Measurements from ENCODE around the gene CD300C. TPM values are rescaled to one million over a fixed set of nuclear protein-coding genes. Genes with fewer than 3 reads are reported as not detected.

CD300C gene
- total RNA-seq, 1 experiment from 2014 or later: not detected

DNA sequence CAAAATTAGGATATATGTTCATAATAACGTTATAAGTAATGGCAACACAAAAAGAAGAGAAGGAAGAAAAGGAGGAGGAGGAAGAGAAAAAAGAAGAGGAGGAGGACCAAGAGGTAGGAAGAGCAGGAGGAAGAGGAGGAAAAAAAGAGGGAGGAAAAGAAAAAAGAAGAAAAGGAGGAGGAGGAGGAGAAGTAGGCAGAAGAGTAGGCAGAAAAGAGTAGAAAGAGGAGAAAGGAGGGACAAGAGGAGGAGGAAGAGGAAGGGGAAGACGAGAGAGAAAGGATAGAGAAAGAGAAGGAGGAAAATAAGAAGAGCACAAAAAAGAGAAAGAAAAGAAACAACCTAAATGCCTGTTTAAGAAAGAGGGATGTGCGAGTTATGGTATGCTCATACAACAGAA is 9.0 kb downstream of the CD300C start:
- Mint-ChIP-seq H3K4me1 (peaks cover 9% of the 10 kb centered on the region), H3K27me3 (ENCODE audit: low read depth) (peaks cover 5% of the 10 kb centered on the region), H3K4me3 (no peak overlapping the region), H3K9me3 (peaks cover 3% of the 10 kb centered on the region; the same call in 1 of the 2 replicates), H3K27ac (no peak overlapping the region), H3K36me3 (no peaks in the 10 kb centered on the region)
- no peak for TF ChIP-seq ZNF263 (CRISPR knock-in tag; IDR thresholded peaks at IDR 0.05; ENCODE audit: low read depth)
- TF ChIP-seq, protein P1, sequence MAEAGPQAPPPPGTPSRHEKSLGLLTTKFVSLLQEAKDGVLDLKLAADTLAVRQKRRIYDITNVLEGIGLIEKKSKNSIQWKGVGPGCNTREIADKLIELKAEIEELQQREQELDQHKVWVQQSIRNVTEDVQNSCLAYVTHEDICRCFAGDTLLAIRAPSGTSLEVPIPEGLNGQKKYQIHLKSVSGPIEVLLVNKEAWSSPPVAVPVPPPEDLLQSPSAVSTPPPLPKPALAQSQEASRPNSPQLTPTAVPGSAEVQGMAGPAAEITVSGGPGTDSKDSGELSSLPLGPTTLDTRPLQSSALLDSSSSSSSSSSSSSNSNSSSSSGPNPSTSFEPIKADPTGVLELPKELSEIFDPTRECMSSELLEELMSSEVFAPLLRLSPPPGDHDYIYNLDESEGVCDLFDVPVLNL (CRISPR knock-in tag; IDR thresholded peaks at IDR 0.05; ENCODE audit: borderline replicate concordance, low read depth): no peak
- no peak for TF ChIP-seq CREB1 (CRISPR knock-in tag; IDR thresholded peaks at IDR 0.05)
- TF ChIP-seq, protein P2, sequence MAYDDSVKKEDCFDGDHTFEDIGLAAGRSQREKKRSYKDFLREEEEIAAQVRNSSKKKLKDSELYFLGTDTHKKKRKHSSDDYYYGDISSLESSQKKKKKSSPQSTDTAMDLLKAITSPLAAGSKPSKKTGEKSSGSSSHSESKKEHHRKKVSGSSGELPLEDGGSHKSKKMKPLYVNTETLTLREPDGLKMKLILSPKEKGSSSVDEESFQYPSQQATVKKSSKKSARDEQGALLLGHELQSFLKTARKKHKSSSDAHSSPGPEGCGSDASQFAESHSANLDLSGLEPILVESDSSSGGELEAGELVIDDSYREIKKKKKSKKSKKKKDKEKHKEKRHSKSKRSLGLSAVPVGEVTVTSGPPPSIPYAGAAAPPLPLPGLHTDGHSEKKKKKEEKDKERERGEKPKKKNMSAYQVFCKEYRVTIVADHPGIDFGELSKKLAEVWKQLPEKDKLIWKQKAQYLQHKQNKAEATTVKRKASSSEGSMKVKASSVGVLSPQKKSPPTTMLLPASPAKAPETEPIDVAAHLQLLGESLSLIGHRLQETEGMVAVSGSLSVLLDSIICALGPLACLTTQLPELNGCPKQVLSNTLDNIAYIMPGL (CRISPR knock-in tag; IDR thresholded peaks at IDR 0.05): no peak
- no peak for TF ChIP-seq TEAD1 (CRISPR knock-in tag; IDR thresholded peaks at IDR 0.05)
- DNase-seq (ENCODE audit: low spot score): no peak
- CTCF ChIA-PET: interaction anchor here (2.2 kb wide), 1 partner anchor 29 kb away, joined by 10 read pairs; no protein-coding TSS in a partner anchor
- POLR2A ChIA-PET: no interaction called here
- ATAC-seq: no peak

DNA sequence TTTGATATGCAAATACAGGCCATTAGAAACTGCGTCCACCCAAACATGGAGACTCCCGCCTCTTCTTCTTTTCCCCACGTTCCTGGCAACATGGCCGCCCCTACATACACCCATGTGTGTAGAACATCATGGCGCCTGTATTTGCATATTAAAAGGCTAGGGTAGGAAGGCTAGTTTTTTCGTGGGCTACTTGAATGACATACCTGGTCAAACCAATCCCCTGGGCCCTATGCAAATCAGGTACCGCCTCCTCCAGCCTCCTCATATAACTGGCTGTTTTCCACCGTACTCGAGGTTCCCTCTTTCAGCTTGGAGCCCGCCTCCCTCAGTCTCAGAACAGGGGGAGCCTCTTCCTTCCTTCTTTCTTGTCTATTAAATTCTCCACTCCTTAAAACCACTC is 13.8 kb downstream of the CD300C start:
- peaks cover 3% of the 10 kb centered on the region; the same call in 1 of the 2 replicates for H3K9me3 Mint-ChIP-seq
- peaks cover 13% of the 10 kb centered on the region for H3K4me1 Mint-ChIP-seq
- peaks cover 25% of the 10 kb centered on the region for H3K27me3 Mint-ChIP-seq (ENCODE audit: low read depth)
- H3K4me3 Mint-ChIP-seq: no peak overlapping the region
- H3K36me3 Mint-ChIP-seq: no peaks in the 10 kb centered on the region
- ChIA-PET POLR2A (no interaction called here), CTCF (interaction anchor here (1.3 to 3.6 kb wide), 7 partner anchors 34 to 247 kb away, joined by 3 to 32 read pairs (median 5); partner anchors contain the start of genes GPR142 and RAB37)
- TF ChIP-seq ESRRA (CRISPR knock-in tag; IDR thresholded peaks at IDR 0.05; ENCODE audit: borderline replicate concordance) (no peak), NR1H2 (CRISPR knock-in tag; IDR thresholded peaks at IDR 0.05) (no peak), ZNF219 (CRISPR knock-in tag; IDR thresholded peaks at IDR 0.05; ENCODE audit: borderline replicate concordance) (no peak), OVOL2 (CRISPR knock-in tag; IDR thresholded peaks at IDR 0.05; ENCODE audit: borderline replicate concordance) (no peak), SOX15 (CRISPR knock-in tag; IDR thresholded peaks at IDR 0.05) (no peak), GTF2I (CRISPR knock-in tag; conservative IDR thresholded peaks at IDR 0.05) (no peak)
- TF ChIP-seq, protein P3, sequence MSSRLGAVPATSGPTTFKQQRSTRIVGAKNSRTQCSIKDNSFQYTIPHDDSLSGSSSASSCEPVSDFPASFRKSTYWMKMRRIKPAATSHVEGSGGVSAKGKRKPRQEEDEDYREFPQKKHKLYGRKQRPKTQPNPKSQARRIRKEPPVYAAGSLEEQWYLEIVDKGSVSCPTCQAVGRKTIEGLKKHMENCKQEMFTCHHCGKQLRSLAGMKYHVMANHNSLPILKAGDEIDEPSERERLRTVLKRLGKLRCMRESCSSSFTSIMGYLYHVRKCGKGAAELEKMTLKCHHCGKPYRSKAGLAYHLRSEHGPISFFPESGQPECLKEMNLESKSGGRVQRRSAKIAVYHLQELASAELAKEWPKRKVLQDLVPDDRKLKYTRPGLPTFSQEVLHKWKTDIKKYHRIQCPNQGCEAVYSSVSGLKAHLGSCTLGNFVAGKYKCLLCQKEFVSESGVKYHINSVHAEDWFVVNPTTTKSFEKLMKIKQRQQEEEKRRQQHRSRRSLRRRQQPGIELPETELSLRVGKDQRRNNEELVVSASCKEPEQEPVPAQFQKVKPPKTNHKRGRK (CRISPR knock-in tag; IDR thresholded peaks at IDR 0.05; ENCODE audit: borderline replicate concordance): no peak
- TF ChIP-seq, protein P4, sequence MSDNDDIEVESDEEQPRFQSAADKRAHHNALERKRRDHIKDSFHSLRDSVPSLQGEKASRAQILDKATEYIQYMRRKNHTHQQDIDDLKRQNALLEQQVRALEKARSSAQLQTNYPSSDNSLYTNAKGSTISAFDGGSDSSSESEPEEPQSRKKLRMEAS (CRISPR knock-in tag; IDR thresholded peaks at IDR 0.05): peak; percentile 49; the same call in 1 of the 2 replicates
- TF ChIP-seq, protein P5, sequence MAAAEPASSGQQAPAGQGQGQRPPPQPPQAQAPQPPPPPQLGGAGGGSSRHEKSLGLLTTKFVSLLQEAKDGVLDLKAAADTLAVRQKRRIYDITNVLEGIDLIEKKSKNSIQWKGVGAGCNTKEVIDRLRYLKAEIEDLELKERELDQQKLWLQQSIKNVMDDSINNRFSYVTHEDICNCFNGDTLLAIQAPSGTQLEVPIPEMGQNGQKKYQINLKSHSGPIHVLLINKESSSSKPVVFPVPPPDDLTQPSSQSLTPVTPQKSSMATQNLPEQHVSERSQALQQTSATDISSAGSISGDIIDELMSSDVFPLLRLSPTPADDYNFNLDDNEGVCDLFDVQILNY (CRISPR knock-in tag; IDR thresholded peaks at IDR 0.05): no peak
- DNase-seq (ENCODE audit: low spot score) (peak; percentile 53), ATAC-seq (peak; percentile 90)
- no peak overlapping the region for H3K27ac Mint-ChIP-seq

DNA sequence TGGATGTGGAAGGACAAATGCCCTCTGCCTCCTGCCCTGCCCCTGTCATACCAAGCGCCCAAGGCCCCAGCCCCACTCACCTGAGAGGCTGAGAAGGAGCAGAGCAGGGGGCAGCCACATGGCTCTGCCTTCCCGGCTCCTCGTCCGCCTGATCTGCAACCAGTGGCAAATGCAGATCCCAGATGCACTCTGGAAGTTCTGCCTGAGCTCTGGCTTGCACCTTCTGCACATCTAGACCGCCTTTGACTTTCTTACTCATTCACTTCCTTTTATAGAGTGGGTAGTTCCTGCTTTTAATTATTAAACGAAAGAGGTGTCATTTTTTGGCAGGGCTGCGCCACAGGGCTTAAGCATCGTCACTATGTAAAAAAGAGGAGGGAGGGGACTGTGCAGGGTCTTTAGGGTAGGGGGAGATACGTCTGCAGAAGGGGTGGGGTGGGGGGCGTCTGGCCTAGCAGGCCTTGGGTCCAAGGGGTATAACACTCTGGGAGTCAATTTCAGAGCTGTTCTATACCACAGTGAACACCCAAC is 14.6 kb downstream of the CD300C start, which contains the start of gene CD300LB:
TSS of gene CD300LB (minus strand) at position 245 of the 531 bp plus-strand sequence. CDS start at position 120, 125 bp downstream.
- Mint-ChIP-seq H3K4me1 (peaks cover 13% of the 10 kb centered on the region), H3K4me3 (no peak within 1 kb of the TSS), H3K27ac (no peak within 1 kb of the TSS), H3K36me3 (no peaks in the 10 kb centered on the region), H3K27me3 (ENCODE audit: low read depth) (peaks cover 29% of the 10 kb centered on the region), H3K9me3 (peaks cover 3% of the 10 kb centered on the region; the same call in 1 of the 2 replicates)
- ChIA-PET CTCF (interaction anchor here (0.6 to 3.2 kb wide), 5 partner anchors 65 to 235 kb away, joined by 3 to 27 read pairs (median 7); no protein-coding TSS in a partner anchor), POLR2A (interaction anchor here (0.6 kb wide), 1 partner anchor 23 kb away, joined by 3 read pairs; no protein-coding TSS in a partner anchor)
- DNase-seq (ENCODE audit: low spot score): no peak
- ATAC-seq: no peak
- TF ChIP-seq, protein P2 (CRISPR knock-in tag; IDR thresholded peaks at IDR 0.05): no peak
- TF ChIP-seq, protein P6, sequence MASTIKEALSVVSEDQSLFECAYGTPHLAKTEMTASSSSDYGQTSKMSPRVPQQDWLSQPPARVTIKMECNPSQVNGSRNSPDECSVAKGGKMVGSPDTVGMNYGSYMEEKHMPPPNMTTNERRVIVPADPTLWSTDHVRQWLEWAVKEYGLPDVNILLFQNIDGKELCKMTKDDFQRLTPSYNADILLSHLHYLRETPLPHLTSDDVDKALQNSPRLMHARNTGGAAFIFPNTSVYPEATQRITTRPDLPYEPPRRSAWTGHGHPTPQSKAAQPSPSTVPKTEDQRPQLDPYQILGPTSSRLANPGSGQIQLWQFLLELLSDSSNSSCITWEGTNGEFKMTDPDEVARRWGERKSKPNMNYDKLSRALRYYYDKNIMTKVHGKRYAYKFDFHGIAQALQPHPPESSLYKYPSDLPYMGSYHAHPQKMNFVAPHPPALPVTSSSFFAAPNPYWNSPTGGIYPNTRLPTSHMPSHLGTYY (CRISPR knock-in tag; IDR thresholded peaks at IDR 0.05): no peak
- TF ChIP-seq HMGA2 (CRISPR knock-in tag; IDR thresholded peaks at IDR 0.05) (no peak), NFE2L1 (CRISPR knock-in tag; IDR thresholded peaks at IDR 0.05) (no peak), ESRRA (CRISPR knock-in tag; IDR thresholded peaks at IDR 0.05; ENCODE audit: borderline replicate concordance) (no peak), SMAD3 (CRISPR knock-in tag; IDR thresholded peaks at IDR 0.05; ENCODE audit: borderline replicate concordance) (no peak), ATF1 (CRISPR knock-in tag; IDR thresholded peaks at IDR 0.05) (no peak), FOXP1 (CRISPR knock-in tag; IDR thresholded peaks at IDR 0.05; ENCODE audit: borderline replicate concordance) (no peak)

All from WTC11 (cell line).